Caco-2 (cell line): ENCODE measurements around the gene TRNP1. TPM values are rescaled to one million over a fixed set of nuclear protein-coding genes. Genes with fewer than 3 reads are reported as not detected.
A peak's percentile ranks its signal among the peaks of the same experiment; 100 is the strongest.

Experiments
- Bru-seq: library from RNA; stranded (reverse); fragments of 400-500 nt; gene quantifications from one replicate; lab custom pipeline; 2021; lab: Mats Ljungman, UMichigan
- BruChase-seq, 2 experiments: library from RNA; stranded (reverse); fragments of 400-500 nt; gene quantifications; one replicate each; lab custom pipeline; 2021; lab: Mats Ljungman, UMichigan
- BruUV-seq: library from RNA; stranded (reverse); fragments of 400-500 nt; replicated peaks from 2 replicates; lab custom pipeline; 2021; lab: Mats Ljungman, UMichigan
- CTCF ChIA-PET: fragments of 300-600 bp; sonication (Branson Sonifier 250); formaldehyde crosslinking; loops from one replicate; lab custom pipeline; 2022; ENCODE audit warnings: antibody characterized with exemption; lab: Charles Lee
- POLR2A ChIA-PET: fragments of 300-600 bp; sonication (Branson Sonifier 250); formaldehyde crosslinking; loops from one replicate; lab custom pipeline; 2022; ENCODE audit warnings: antibody characterized with exemption; lab: Charles Lee
- DNase-seq, 2 experiments: peaks; one replicate each; pipeline versions ENCODE4 v3.0.0 to v3.0.0-alpha.2; 2020 to 2022
- H3K27me3 ChIP-seq: replicated peaks from 2 replicates; pipeline ENCODE4 v1.6.0; 2011; ENCODE audit warnings: low read length; ENCODE audit not compliant: control insufficient read depth, insufficient read depth
- H3K36me3 ChIP-seq: 2 replicates; pipeline ENCODE4 v1.5.1; 2011; ENCODE audit warnings: low read length; ENCODE audit not compliant: control insufficient read depth, insufficient read depth
- H3K4me1 ChIP-seq: fragments of 250-450 bp; sonication (Bioruptor Pico); 2 replicates; pipeline ENCODE4 v1.5.1; 2020; ENCODE audit warnings: mild to moderate bottlenecking
- H3K4me3 ChIP-seq: 2 replicates; pipeline ENCODE4 v1.5.1; 2011; ENCODE audit warnings: low read depth, mild to moderate bottlenecking, control low read depth, low read length
- H3K9me3 ChIP-seq: fragments of 250-450 bp; sonication (Bioruptor Pico); 2 replicates; pipeline ENCODE4 v1.5.1; 2020; ENCODE audit warnings: mild to moderate bottlenecking, moderate library complexity
- H3K27ac Mint-ChIP-seq: one replicate; pipeline ENCODE4 v1.8.0; 2022; ENCODE audit warnings: mixed read lengths; ENCODE audit not compliant: unreplicated experiment
- H3K27me3 Mint-ChIP-seq: one replicate; pipeline ENCODE4 v1.8.0; 2022; ENCODE audit warnings: mixed read lengths; ENCODE audit not compliant: insufficient read depth, unreplicated experiment
- H3K36me3 Mint-ChIP-seq: one replicate; pipeline ENCODE4 v1.8.0; 2022; ENCODE audit warnings: mild to moderate bottlenecking, mixed read lengths; ENCODE audit not compliant: insufficient read depth, unreplicated experiment
- H3K4me1 Mint-ChIP-seq: one replicate; pipeline ENCODE4 v1.8.0; 2022; ENCODE audit warnings: low read depth, mixed read lengths; ENCODE audit not compliant: unreplicated experiment
- H3K4me3 Mint-ChIP-seq: one replicate; pipeline ENCODE4 v1.8.0; 2022; ENCODE audit warnings: mild to moderate bottlenecking, moderate library complexity, mixed read lengths; ENCODE audit not compliant: unreplicated experiment
- H3K9me3 Mint-ChIP-seq: one replicate; pipeline ENCODE4 v1.8.0; 2022; ENCODE audit warnings: mixed read lengths; ENCODE audit not compliant: unreplicated experiment
- CTCF ChIP-seq, 2 experiments: fragments of 200-600 bp in 1 of 2; IDR thresholded peaks; 1 replicate in 1 of 2; 2 replicates in 1 of 2; pipeline versions ENCODE4 v1.5.1 to v1.8.0; 2011 to 2022; ENCODE audit warnings: antibody characterized with exemption in 1 of 2, control low read depth in 1 of 2, inconsistent platforms in 1 of 2, low read depth in 1 of 2, low read length in 1 of 2, mild to moderate bottlenecking in 1 of 2, moderate library complexity in 1 of 2; ENCODE audit not compliant: insufficient read depth in 1 of 2, severe bottlenecking in 1 of 2, unreplicated experiment in 1 of 2
- intact Hi-C: fragments of 100-400 bp; cut with micrococcal nuclease; formaldehyde crosslinking; loops from one replicate; pipeline ENCODE4 v1.10.0; 2022; ENCODE audit not compliant: unreplicated experiment
- long read RNA-seq: library from polyadenylated mRNA; stranded (forward); transcript quantifications from one replicate; pipeline ENCODE4 v2.0.0, GENCODE V29; 2022
- total RNA-seq: library from RNA; stranded (reverse); gene quantifications from 2 replicates; pipeline ENCODE4 v1.2.3, GENCODE V29; 2022

TRNP1 gene, protein sequence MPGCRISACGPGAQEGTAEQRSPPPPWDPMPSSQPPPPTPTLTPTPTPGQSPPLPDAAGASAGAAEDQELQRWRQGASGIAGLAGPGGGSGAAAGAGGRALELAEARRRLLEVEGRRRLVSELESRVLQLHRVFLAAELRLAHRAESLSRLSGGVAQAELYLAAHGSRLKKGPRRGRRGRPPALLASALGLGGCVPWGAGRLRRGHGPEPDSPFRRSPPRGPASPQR
- total RNA-seq (23.3 and 23.6 TPM in 2 replicates), Bru-seq, nascent RNA (percentile 81 among the genes with signal in this experiment), BruChase-seq, experiment 1, labeled RNA remaining after a 2-hour chase (percentile 75 among the genes with signal in this experiment), BruChase-seq, experiment 2, labeled RNA remaining after a 6-hour chase (percentile 81 among the genes with signal in this experiment)
- long read RNA-seq, transcript TRNP1-202 (2 exons, 575 nt), result minor isoform, 5 of 37 reads
- long read RNA-seq, transcript TRNP1-201 (2 exons, 1,958 nt), result major isoform, 29 of 37 reads
- long read RNA-seq, partial matches to known transcripts, result 0 of 37 reads
- long read RNA-seq, other reads (novel, unspliced or antisense), result 3 of 37 reads

GRCh38 chr1:26993237-26994019 is at the start of gene TRNP1:
Gene TRNP1, plus strand, starts transcription at chr1:26993692. Its CDS starts 95 bp downstream, at chr1:26993787.
- Histone ChIP-seq H3K36me3 (peaks cover 2% of the 10 kb centered on the region; the same call in 1 of the 2 replicates), H3K9me3 (no peaks in the 10 kb centered on the region), H3K27me3 (no peaks in the 10 kb centered on the region), H3K4me3 (peak within 1 kb of the TSS; percentile 83), H3K4me1 (peaks cover 56% of the 10 kb centered on the region)
- no peaks in the 10 kb centered on the region for H3K27me3 Mint-ChIP-seq
- peak within 1 kb of the TSS; percentile 87 for H3K27ac Mint-ChIP-seq
- peaks cover 44% of the 10 kb centered on the region for H3K36me3 Mint-ChIP-seq
- H3K4me3 Mint-ChIP-seq, result peak within 1 kb of the TSS; percentile 76
- intact Hi-C loops, result loop anchor here (5.0 kb wide), 1 partner anchor 296 kb away; the partner anchor contains the start of gene ARID1A
- CTCF ChIA-PET, result interaction anchor here (0.6 to 2.8 kb wide), 5 partner anchors 15 to 51 kb away, joined by 3 to 11 read pairs (median 4); no protein-coding TSS in a partner anchor
- peaks cover 7% of the 10 kb centered on the region for H3K9me3 Mint-ChIP-seq
- DNase-seq, result peak; percentile 91
- TF ChIP-seq CTCF (IDR thresholded peaks at IDR 0.05; ENCODE audit: insufficient read depth in 1 of 2, low read depth in 1 of 2, low read length in 1 of 2, severe bottlenecking in 1 of 2, unreplicated experiment in 1 of 2), result no peak
- POLR2A ChIA-PET, result interaction anchor here (0.5 to 1.9 kb wide), 11 partner anchors 11 to 1079 kb away, joined by 3 to 15 read pairs (median 7); partner anchors contain the start of genes GPATCH3, GPN2, NR0B2 and TENT5B
- BruUV-seq, result no TSS peak
- H3K4me1 Mint-ChIP-seq, result peaks cover 17% of the 10 kb centered on the region

DNA sequence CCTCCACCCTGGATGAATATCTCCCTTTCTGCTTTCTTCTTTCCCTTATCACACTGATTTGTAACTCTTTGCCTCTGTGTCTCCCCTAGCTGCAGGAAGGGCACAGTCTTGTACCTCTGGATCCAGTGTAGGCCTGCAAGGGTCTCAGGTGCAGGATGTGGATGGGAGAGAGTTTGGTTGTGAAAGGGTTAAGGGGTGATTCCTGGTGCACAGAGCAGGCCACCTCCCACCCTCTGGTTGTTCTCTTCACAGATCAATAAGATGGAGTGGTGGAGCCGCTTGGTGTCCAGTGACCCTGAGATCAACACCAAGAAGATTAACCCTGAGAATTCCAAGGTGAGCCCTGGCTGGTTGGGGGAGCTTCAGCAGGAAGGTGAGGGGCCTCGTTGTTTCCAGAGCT is 48.4 kb upstream of the TRNP1 start:
- intact Hi-C loops, result no loop called here
- Mint-ChIP-seq H3K36me3 (peaks cover 54% of the 10 kb centered on the region), H3K27me3 (no peaks in the 10 kb centered on the region), H3K9me3 (no peaks in the 10 kb centered on the region), H3K4me1 (peaks cover 9% of the 10 kb centered on the region), H3K4me3 (no peak overlapping the region), H3K27ac (peak overlapping the region; percentile 73)
- no peaks in the 10 kb centered on the region for H3K27me3 ChIP-seq
- ChIA-PET CTCF (no interaction called here), POLR2A (no interaction called here)
- TF ChIP-seq CTCF (IDR thresholded peaks at IDR 0.05; ENCODE audit: insufficient read depth in 1 of 2, low read depth in 1 of 2, low read length in 1 of 2, severe bottlenecking in 1 of 2, unreplicated experiment in 1 of 2), result no peak
- H3K4me1 ChIP-seq, result 0 out of 2 replicates have a peak, but pooled peaks cover 4% of the 10 kb centered on the region
- H3K9me3 ChIP-seq, result no peaks in the 10 kb centered on the region
- H3K36me3 ChIP-seq, result peaks cover 2% of the 10 kb centered on the region
- no peak for DNase-seq
- no TSS peak for BruUV-seq
- no peak overlapping the region for H3K4me3 ChIP-seq

- intact Hi-C loops, result no loop called here
- peaks cover 9% of the 10 kb centered on the region for H3K4me1 Mint-ChIP-seq
- H3K4me3 Mint-ChIP-seq, result no peak overlapping the region
- H3K27ac Mint-ChIP-seq, result no peak overlapping the region
- peaks cover 58% of the 10 kb centered on the region for H3K36me3 Mint-ChIP-seq
- Histone ChIP-seq H3K9me3 (no peaks in the 10 kb centered on the region), H3K4me1 (0 out of 2 replicates have a peak, but pooled peaks cover 4% of the 10 kb centered on the region), H3K4me3 (no peak overlapping the region), H3K27me3 (no peaks in the 10 kb centered on the region), H3K36me3 (peaks cover 2% of the 10 kb centered on the region)
- ChIA-PET CTCF (no interaction called here), POLR2A (no interaction called here)
- BruUV-seq, result no TSS peak
- TF ChIP-seq CTCF (IDR thresholded peaks at IDR 0.05; ENCODE audit: insufficient read depth in 1 of 2, low read depth in 1 of 2, low read length in 1 of 2, severe bottlenecking in 1 of 2, unreplicated experiment in 1 of 2), result no peak
- H3K9me3 Mint-ChIP-seq, result no peaks in the 10 kb centered on the region
- peak in 1 of 2 experiments; percentile 46 for DNase-seq
- no peaks in the 10 kb centered on the region for H3K27me3 Mint-ChIP-seq
These were observed 47.8 kb upstream of the TRNP1 start for GRCh38 chr1:26945728-26946127.
